ENCODE data around the gene CBR3. TPM values are rescaled to one million over a fixed set of nuclear protein-coding genes. Genes with fewer than 3 reads are reported as not detected.

CBR3 gene
- polyA plus RNA-seq, 1 of the 3 experiments (the other 2 are of a cell fraction): 6.7 TPM

GRCh38 chr21:36171741-36172331 is 37.0 kb downstream of the CBR3 start:
- ChIA-PET POLR2A (no interaction called here), CTCF (no interaction called here)
- no peaks in the 10 kb centered on the region for H3K79me2 ChIP-seq (ENCODE audit: insufficient read depth)
- no peaks in the 10 kb centered on the region for H4K20me1 ChIP-seq (ENCODE audit: insufficient read depth)
- H3K36me3 ChIP-seq (replicated peaks in 1 of 2; ENCODE audit: control insufficient read depth in 1 of 2, insufficient read depth in 2 of 2, low read length in 1 of 2): peaks cover 0 to 11% of the 10 kb centered on the region in 2 experiments
- H3K27ac ChIP-seq (ENCODE audit: low read depth in 2 of 2, low read length in 1 of 2): no peak overlapping the region
- no peaks in the 10 kb centered on the region for H3K4me1 ChIP-seq (ENCODE audit: control insufficient read depth in 1 of 2, insufficient read depth in 2 of 2, low read depth in 1 of 2, low read length in 1 of 2)
- WGBS (ENCODE audit: low lambda C conversion rate): 97% methylated on average over 7 of the region's 9 CpGs
- no peak overlapping the region for H3K4me3 ChIP-seq (ENCODE audit: low read depth in 2 of 2, low read length in 1 of 2)
- TF ChIP-seq EP300 (IDR thresholded peaks at IDR 0.05; ENCODE audit: borderline replicate concordance in 1 of 2, low read depth in 1 of 2, low read length in 1 of 2) (no peak), NRF1 (IDR thresholded peaks at IDR 0.05; ENCODE audit: low read depth, low read length) (no peak), NFIC (IDR thresholded peaks at IDR 0.05; ENCODE audit: borderline replicate concordance) (no peak), POLR2AphosphoS5 (IDR thresholded peaks at IDR 0.05; ENCODE audit: low read depth, low read length) (no peak), TEAD4 (IDR thresholded peaks at IDR 0.05; ENCODE audit: borderline replicate concordance, insufficient read depth) (no peak), TCF12 (IDR thresholded peaks at IDR 0.05) (no peak), GATA2 (CRISPR knock-in tag; IDR thresholded peaks at IDR 0.05) (no peak), TAF1 (IDR thresholded peaks at IDR 0.05; ENCODE audit: borderline replicate concordance, low read depth, low read length) (no peak), PBX3 (IDR thresholded peaks at IDR 0.05) (no peak), JUND (IDR thresholded peaks at IDR 0.05) (no peak), FOXJ3 (CRISPR knock-in tag; IDR thresholded peaks at IDR 0.05) (no peak), CTCF (IDR thresholded peaks at IDR 0.05) (no peak), MXI1 (IDR thresholded peaks at IDR 0.05; ENCODE audit: low read depth, low read length) (no peak), GABPA (IDR thresholded peaks at IDR 0.05; ENCODE audit: low read depth) (no peak)
- no peaks in the 10 kb centered on the region for H3K9me2 ChIP-seq
- no peaks in the 10 kb centered on the region for H3K9me3 ChIP-seq
- H3K27me3 ChIP-seq (ENCODE audit: insufficient read depth): no peaks in the 10 kb centered on the region
- H2AFZ ChIP-seq (ENCODE audit: low read depth): no peak overlapping the region
- no peak for DNase-seq
- H3F3A ChIP-seq (replicated peaks; ENCODE audit: insufficient read depth): no peaks in the 10 kb centered on the region
- no peak overlapping the region for H3K4me2 ChIP-seq
- no peak overlapping the region for H3K9ac ChIP-seq

- no peak overlapping the region for H3K27ac ChIP-seq (ENCODE audit: low read depth in 2 of 2, low read length in 1 of 2)
- H2AFZ ChIP-seq (ENCODE audit: low read depth): no peak overlapping the region
- ChIA-PET POLR2A (no interaction called here), CTCF (no interaction called here)
- no peaks in the 10 kb centered on the region for H3K79me2 ChIP-seq (ENCODE audit: insufficient read depth)
- no peaks in the 10 kb centered on the region for H3K9me2 ChIP-seq
- no peak for DNase-seq
- WGBS (ENCODE audit: low lambda C conversion rate): 95% methylated on average over 6 of the region's 6 CpGs
- TF ChIP-seq CTCF (IDR thresholded peaks at IDR 0.05) (no peak), ELF1 (IDR thresholded peaks at IDR 0.05) (no peak), GABPA (IDR thresholded peaks at IDR 0.05; ENCODE audit: low read depth) (no peak), MAX (IDR thresholded peaks at IDR 0.05; ENCODE audit: low read depth) (no peak), RXRA (IDR thresholded peaks at IDR 0.05; ENCODE audit: borderline replicate concordance, low read depth) (no peak), SMC3 (IDR thresholded peaks at IDR 0.05; ENCODE audit: low read depth, low read length) (no peak), FOXM1 (IDR thresholded peaks at IDR 0.05; ENCODE audit: low read depth) (no peak), USF1 (IDR thresholded peaks at IDR 0.05; ENCODE audit: borderline replicate concordance, low read depth) (no peak)
- no peak overlapping the region for H3K4me2 ChIP-seq
- no peaks in the 10 kb centered on the region for H3F3A ChIP-seq (replicated peaks; ENCODE audit: insufficient read depth)
- H3K4me1 ChIP-seq (ENCODE audit: control insufficient read depth in 1 of 2, insufficient read depth in 2 of 2, low read depth in 1 of 2, low read length in 1 of 2): no peaks in the 10 kb centered on the region
- H3K4me3 ChIP-seq (ENCODE audit: low read depth in 2 of 2, low read length in 1 of 2): no peak overlapping the region
- no peaks in the 10 kb centered on the region for H4K20me1 ChIP-seq (ENCODE audit: insufficient read depth)
- no peaks in the 10 kb centered on the region for H3K27me3 ChIP-seq (ENCODE audit: insufficient read depth)
- peaks cover 0 to 2% of the 10 kb centered on the region in 2 experiments for H3K36me3 ChIP-seq (replicated peaks in 1 of 2; ENCODE audit: control insufficient read depth in 1 of 2, insufficient read depth in 2 of 2, low read length in 1 of 2)
- H3K9me3 ChIP-seq: no peaks in the 10 kb centered on the region
- no peak overlapping the region for H3K9ac ChIP-seq
Measured at GRCh38 chr21:36174780-36175179, 39.9 kb downstream of the CBR3 start.

All from SK-N-SH (cell line).